NCI-H1092 treated with DMSO at 0.1 percent for 48 hours (cell line): ENCODE data around the gene MBIP.

ENCODE experiments used
- DNase-seq: peaks from one replicate; lab custom pipeline; 2025; lab: John Stamatoyannopoulos, UW

The MBIP gene

GRCh38 chr14:36264107-36264506, 56.3 kb downstream of the MBIP start:
- DNase-seq, result no peak

GRCh38 chr14:36260970-36261640, 59.3 kb downstream of the MBIP start:
- DNase-seq, result no peak

- no peak for DNase-seq
Observed at GRCh38 chr14:36258241-36258640, 62.2 kb downstream of the MBIP start.

- DNase-seq, result no peak
Observed at GRCh38 chr14:36256126-36256801, 64.2 kb downstream of the MBIP start.

- no peak for DNase-seq
Observed at GRCh38 chr14:36254020-36254624, 66.3 kb downstream of the MBIP start.
